ENCODE measurements around the gene MBIP. TPM values are rescaled to one million over a fixed set of nuclear protein-coding genes. Genes with fewer than 3 reads are reported as not detected.

The MBIP gene
- total and polyA plus RNA-seq, 4 donors = 8.1 to 17.5 (median 10.3) TPM

DNA sequence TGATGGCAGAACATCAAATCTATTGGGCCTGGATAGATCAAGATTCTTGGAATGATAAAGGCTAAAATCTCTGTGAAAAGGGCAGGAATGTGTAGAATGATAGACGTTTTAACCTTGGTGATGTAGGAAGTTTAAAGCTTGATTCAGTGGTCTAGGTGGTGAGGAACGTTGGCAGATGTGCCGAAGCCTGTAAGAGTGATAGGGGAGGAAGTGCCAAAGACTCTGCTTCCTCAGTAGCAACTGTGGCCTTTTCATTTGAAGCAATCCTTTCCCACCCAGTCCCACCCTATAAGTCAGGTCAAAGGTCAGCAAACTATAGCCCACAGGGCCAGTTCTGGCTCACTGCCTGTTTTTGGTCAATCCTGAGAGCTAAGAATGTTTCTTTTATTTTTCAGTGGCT, 62.2 kb downstream of the MBIP start:
- Histone ChIP-seq H3K36me3 (ENCODE audit: control insufficient read depth in 4 of 4, insufficient read depth in 3 of 4, low read depth in 1 of 4, low read length in 3 of 4) (no peaks in the 10 kb centered on the region), H3K27me3 (ENCODE audit: control insufficient read depth in 4 of 4, insufficient read depth in 4 of 4, low read length in 3 of 4) (no peaks in the 10 kb centered on the region), H3K9me3 (ENCODE audit: control insufficient read depth in 4 of 4, low read length in 3 of 4) (no peaks in the 10 kb centered on the region), H3K9ac (ENCODE audit: low read depth in 1 of 2, low read length in 2 of 2) (no peak overlapping the region), H3K27ac (ENCODE audit: low read depth in 1 of 2, low read length in 2 of 2) (no peak overlapping the region), H3K4me1 (ENCODE audit: control insufficient read depth in 4 of 4, insufficient read depth in 4 of 4, low read length in 3 of 4) (no peaks in the 10 kb centered on the region), H3K4me3 (ENCODE audit: low read depth in 1 of 3, low read length in 3 of 3) (no peak overlapping the region)
- DNase-seq (ENCODE audit: low spot score) = no peak
- 63% methylated on average over 3 of the region's 3 CpGs for WGBS
- TF ChIP-seq, protein P1, sequence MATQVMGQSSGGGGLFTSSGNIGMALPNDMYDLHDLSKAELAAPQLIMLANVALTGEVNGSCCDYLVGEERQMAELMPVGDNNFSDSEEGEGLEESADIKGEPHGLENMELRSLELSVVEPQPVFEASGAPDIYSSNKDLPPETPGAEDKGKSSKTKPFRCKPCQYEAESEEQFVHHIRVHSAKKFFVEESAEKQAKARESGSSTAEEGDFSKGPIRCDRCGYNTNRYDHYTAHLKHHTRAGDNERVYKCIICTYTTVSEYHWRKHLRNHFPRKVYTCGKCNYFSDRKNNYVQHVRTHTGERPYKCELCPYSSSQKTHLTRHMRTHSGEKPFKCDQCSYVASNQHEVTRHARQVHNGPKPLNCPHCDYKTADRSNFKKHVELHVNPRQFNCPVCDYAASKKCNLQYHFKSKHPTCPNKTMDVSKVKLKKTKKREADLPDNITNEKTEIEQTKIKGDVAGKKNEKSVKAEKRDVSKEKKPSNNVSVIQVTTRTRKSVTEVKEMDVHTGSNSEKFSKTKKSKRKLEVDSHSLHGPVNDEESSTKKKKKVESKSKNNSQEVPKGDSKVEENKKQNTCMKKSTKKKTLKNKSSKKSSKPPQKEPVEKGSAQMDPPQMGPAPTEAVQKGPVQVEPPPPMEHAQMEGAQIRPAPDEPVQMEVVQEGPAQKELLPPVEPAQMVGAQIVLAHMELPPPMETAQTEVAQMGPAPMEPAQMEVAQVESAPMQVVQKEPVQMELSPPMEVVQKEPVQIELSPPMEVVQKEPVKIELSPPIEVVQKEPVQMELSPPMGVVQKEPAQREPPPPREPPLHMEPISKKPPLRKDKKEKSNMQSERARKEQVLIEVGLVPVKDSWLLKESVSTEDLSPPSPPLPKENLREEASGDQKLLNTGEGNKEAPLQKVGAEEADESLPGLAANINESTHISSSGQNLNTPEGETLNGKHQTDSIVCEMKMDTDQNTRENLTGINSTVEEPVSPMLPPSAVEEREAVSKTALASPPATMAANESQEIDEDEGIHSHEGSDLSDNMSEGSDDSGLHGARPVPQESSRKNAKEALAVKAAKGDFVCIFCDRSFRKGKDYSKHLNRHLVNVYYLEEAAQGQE (IDR thresholded peaks at IDR 0.05) = no peak
- TF ChIP-seq, protein P2, sequence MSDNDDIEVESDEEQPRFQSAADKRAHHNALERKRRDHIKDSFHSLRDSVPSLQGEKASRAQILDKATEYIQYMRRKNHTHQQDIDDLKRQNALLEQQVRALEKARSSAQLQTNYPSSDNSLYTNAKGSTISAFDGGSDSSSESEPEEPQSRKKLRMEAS (IDR thresholded peaks at IDR 0.05) = no peak
- TF ChIP-seq FOXA2 (IDR thresholded peaks at IDR 0.05) (no peak), GABPA (IDR thresholded peaks at IDR 0.05 in 1 of 2, conservative IDR thresholded peaks at IDR 0.05 in 1 of 2) (no peak), RXRA (IDR thresholded peaks at IDR 0.05) (no peak)
- TF ChIP-seq, protein P3, sequence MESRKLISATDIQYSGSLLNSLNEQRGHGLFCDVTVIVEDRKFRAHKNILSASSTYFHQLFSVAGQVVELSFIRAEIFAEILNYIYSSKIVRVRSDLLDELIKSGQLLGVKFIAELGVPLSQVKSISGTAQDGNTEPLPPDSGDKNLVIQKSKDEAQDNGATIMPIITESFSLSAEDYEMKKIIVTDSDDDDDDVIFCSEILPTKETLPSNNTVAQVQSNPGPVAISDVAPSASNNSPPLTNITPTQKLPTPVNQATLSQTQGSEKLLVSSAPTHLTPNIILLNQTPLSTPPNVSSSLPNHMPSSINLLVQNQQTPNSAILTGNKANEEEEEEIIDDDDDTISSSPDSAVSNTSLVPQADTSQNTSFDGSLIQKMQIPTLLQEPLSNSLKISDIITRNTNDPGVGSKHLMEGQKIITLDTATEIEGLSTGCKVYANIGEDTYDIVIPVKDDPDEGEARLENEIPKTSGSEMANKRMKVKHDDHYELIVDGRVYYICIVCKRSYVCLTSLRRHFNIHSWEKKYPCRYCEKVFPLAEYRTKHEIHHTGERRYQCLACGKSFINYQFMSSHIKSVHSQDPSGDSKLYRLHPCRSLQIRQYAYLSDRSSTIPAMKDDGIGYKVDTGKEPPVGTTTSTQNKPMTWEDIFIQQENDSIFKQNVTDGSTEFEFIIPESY (IDR thresholded peaks at IDR 0.05) = no peak

DNA sequence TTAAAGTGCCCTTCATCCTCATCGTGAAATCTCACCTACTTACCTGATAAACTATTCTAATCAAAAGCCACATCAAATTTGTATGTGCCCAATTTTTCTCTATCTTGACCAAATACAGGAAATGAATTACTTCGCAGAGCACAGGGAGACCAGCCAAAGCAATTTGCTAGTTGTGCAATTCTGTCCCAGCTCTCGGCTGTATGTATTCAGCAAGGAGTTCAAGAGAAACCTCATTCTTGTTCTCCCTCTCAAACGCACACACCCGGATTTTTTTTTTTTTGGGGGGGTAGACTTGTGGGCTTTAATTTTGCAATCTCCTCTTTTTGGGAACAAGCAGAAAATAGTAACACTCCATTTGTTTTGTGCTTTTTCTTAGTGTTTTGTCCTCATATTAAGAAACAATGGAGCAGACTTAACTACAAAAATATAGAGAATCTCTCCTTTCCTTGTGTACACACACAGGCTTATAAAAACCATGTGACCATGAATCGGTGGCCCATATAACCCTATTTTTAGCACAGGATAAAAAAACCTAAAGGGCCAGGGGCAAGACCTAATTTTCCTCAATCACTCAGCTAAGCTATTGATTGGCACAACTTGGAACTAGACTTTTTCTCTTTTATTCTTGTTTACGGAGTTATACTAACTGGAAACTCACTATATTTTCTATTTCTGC, 64.2 kb downstream of the MBIP start:
- Histone ChIP-seq H3K9me3 (ENCODE audit: control insufficient read depth in 4 of 4, low read length in 3 of 4) (no peaks in the 10 kb centered on the region), H3K4me3 (ENCODE audit: low read depth in 1 of 3, low read length in 3 of 3) (no peak overlapping the region), H3K9ac (ENCODE audit: low read depth in 1 of 2, low read length in 2 of 2) (no peak overlapping the region), H3K4me1 (ENCODE audit: control insufficient read depth in 4 of 4, insufficient read depth in 4 of 4, low read length in 3 of 4) (no peaks in the 10 kb centered on the region), H3K27me3 (ENCODE audit: control insufficient read depth in 4 of 4, insufficient read depth in 4 of 4, low read length in 3 of 4) (no peaks in the 10 kb centered on the region), H3K27ac (ENCODE audit: low read depth in 1 of 2, low read length in 2 of 2) (no peak overlapping the region), H3K36me3 (ENCODE audit: control insufficient read depth in 4 of 4, insufficient read depth in 3 of 4, low read depth in 1 of 4, low read length in 3 of 4) (no peaks in the 10 kb centered on the region)
- no peak for TF ChIP-seq FOXA1 (IDR thresholded peaks at IDR 0.05)
- TF ChIP-seq, protein P1 (IDR thresholded peaks at IDR 0.05) = no peak
- no peak for TF ChIP-seq HNF4G (IDR thresholded peaks at IDR 0.05)
- DNase-seq (ENCODE audit: low spot score) = no peak
- 31% methylated on average over 7 of the region's 7 CpGs for WGBS

All from liver (tissue), 9 donors.